ENCODE results near the gene ARPC1B. TPM values are rescaled to one million over a fixed set of nuclear protein-coding genes. Genes with fewer than 3 reads are reported as not detected.

The ARPC1B gene
- total and polyA plus RNA-seq, 2 of the 4 experiments (the other 2 are of a cell fraction): 351 to 488 TPM

GRCh38 chr7:99440195-99440594 is 65.7 kb downstream of the ARPC1B start:
- Histone ChIP-seq H3K79me1 (ENCODE audit: low read depth in 1 of 2, low read length in 2 of 2) (peaks cover 29 to 60% of the 10 kb centered on the region in 2 experiments), H2AK5ac (ENCODE audit: low read depth, low read length) (no peak overlapping the region), H3K4ac (ENCODE audit: low read depth, low read length) (peak overlapping the region; percentile 20; the same call in 1 of the 2 replicates), H3K56ac (ENCODE audit: extremely low read depth, insufficient read depth, low read length) (no peak overlapping the region), H3K14ac (replicated peaks; ENCODE audit: low read depth, low read length) (peak overlapping the region; percentile 34; the same call in 1 of the 2 replicates), H3K36me3 (ENCODE audit: control insufficient read depth, insufficient read depth, low read length) (peaks cover 14% of the 10 kb centered on the region), H4K5ac (ENCODE audit: low read depth, low read length) (no peak overlapping the region), H3K4me3 (ENCODE audit: insufficient read depth, low read depth, low read length) (peak overlapping the region; percentile 85), H3K9ac (ENCODE audit: low read depth, low read length) (peak overlapping the region; percentile 76; the same call in 1 of the 2 replicates), H3K27ac (ENCODE audit: insufficient read depth, low read length) (peak overlapping the region; percentile 47; the same call in 1 of the 2 replicates), H4K8ac (ENCODE audit: low read depth in 2 of 2, low read length in 2 of 2) (peak overlapping the region in 1 of 2 experiments; percentile 10; a peak in 1 of 4 replicates), H4K91ac (ENCODE audit: insufficient read depth, low read depth, low read length) (no peak overlapping the region), H3K9me1 (ENCODE audit: insufficient read depth, low read length) (0 out of 2 replicates have a peak, but pooled peaks cover 10% of the 10 kb centered on the region), H2BK15ac (ENCODE audit: low read depth, low read length) (no peak overlapping the region), H2AK9ac (replicated peaks; ENCODE audit: low read depth, low read length, poor library complexity) (peak overlapping the region; percentile 19), H4K20me1 (ENCODE audit: insufficient read depth, low read length) (peaks cover 16% of the 10 kb centered on the region), H3K23ac (ENCODE audit: low read depth, low read length) (peak overlapping the region; percentile 63; the same call in 1 of the 2 replicates), H3K18ac (ENCODE audit: low read depth, low read length) (no peak overlapping the region), H3K9me3 (ENCODE audit: control insufficient read depth, insufficient read depth, low read length) (no peaks in the 10 kb centered on the region), H3K27me3 (ENCODE audit: control insufficient read depth, insufficient read depth, low read length) (no peaks in the 10 kb centered on the region), H2BK5ac (ENCODE audit: low read depth, low read length, poor library complexity, severe bottlenecking) (peak overlapping the region; percentile 3), H2BK20ac (ENCODE audit: low read depth, low read length) (no peak overlapping the region), H3K4me1 (ENCODE audit: control insufficient read depth, insufficient read depth, low read length) (peaks cover 6% of the 10 kb centered on the region), H3K4me2 (ENCODE audit: low read depth, low read length) (peak overlapping the region; percentile 89), H2BK120ac (ENCODE audit: low read depth, low read length) (no peak overlapping the region), H2AFZ (replicated peaks; ENCODE audit: low read length, poor library complexity) (no peak overlapping the region)
- ATAC-seq (ENCODE audit: low read depth) (no peak), DNase-seq (peak; percentile 18)
- no CpG with 5 or more reads among the region's 9 CpGs for WGBS, 2 experiments (ENCODE audit: extremely low coverage in 2 of 2, insufficient read length in 1 of 2)
- TF ChIP-seq CEBPB (IDR thresholded peaks at IDR 0.05; ENCODE audit: low read depth, low read length) (peak; percentile 81), USF2 (IDR thresholded peaks at IDR 0.05; ENCODE audit: low read depth, low read length) (no peak)
- BruUV-seq (replicated peaks): no TSS peak
- dilution Hi-C loops (cut with HindIII; ENCODE audit: low sequenced_read_pairs, unreplicated experiment): no loop called here
- ChIA-PET CTCF (no interaction called here), POLR2A (ENCODE audit: unreplicated experiment) (no interaction called here)
- in situ Hi-C loops (cut with MboI; ENCODE audit: low sequenced_read_pairs): no loop called here
- intact Hi-C loops (cut with micrococcal nuclease): no loop called here

Other genes starting within 250 kb of the ARPC1B start
- 20.3 and 21.7 TPM in 2 replicates for gene SMURF1, start 230.6 kb upstream of the ARPC1B start, total RNA-seq (2012; rRNA removed)
- 13.3 and 13.4 TPM in 2 replicates for gene SMURF1, start 230.6 kb upstream of the ARPC1B start, polyA plus RNA-seq (2012; rRNA removed)
- gene KPNA7, start 166.6 kb upstream of the ARPC1B start, total RNA-seq (2012; rRNA removed): not detected in 2 replicates
- gene KPNA7, start 166.6 kb upstream of the ARPC1B start, polyA plus RNA-seq (2012; rRNA removed): not detected in 2 replicates
- gene MYH16, start 101.9 kb upstream of the ARPC1B start, total RNA-seq (2012; rRNA removed): 0.18 and 0.28 TPM in 2 replicates
- 0.03 and 0.09 TPM in 2 replicates for gene MYH16, start 101.9 kb upstream of the ARPC1B start, polyA plus RNA-seq (2012; rRNA removed)
- 321 and 327 TPM in 2 replicates for gene ARPC1A, start 48.8 kb upstream of the ARPC1B start, total RNA-seq (2012; rRNA removed)
- gene ARPC1A, start 48.8 kb upstream of the ARPC1B start, polyA plus RNA-seq (2012; rRNA removed): 253 and 260 TPM in 2 replicates
- 40.3 and 124 TPM in 2 replicates for gene PDAP1, start 33.9 kb downstream of the ARPC1B start, total RNA-seq (2012; rRNA removed)
- 123 and 193 TPM in 2 replicates for gene PDAP1, start 33.9 kb downstream of the ARPC1B start, polyA plus RNA-seq (2012; rRNA removed)
- gene BUD31, start 34.2 kb downstream of the ARPC1B start, total RNA-seq (2012; rRNA removed): 72.6 and 111 TPM in 2 replicates
- gene BUD31, start 34.2 kb downstream of the ARPC1B start, polyA plus RNA-seq (2012; rRNA removed): 94.2 and 97.2 TPM in 2 replicates
- 2.2 and 2.8 TPM in 2 replicates for gene PTCD1, start 64.1 kb downstream of the ARPC1B start, total RNA-seq (2012; rRNA removed)
- 4.0 and 4.7 TPM in 2 replicates for gene PTCD1, start 64.1 kb downstream of the ARPC1B start, polyA plus RNA-seq (2012; rRNA removed)
- gene CPSF4, start 64.2 kb downstream of the ARPC1B start, total RNA-seq (2012; rRNA removed): 23.8 and 23.9 TPM in 2 replicates
- 38.5 and 44.9 TPM in 2 replicates for gene CPSF4, start 64.2 kb downstream of the ARPC1B start, polyA plus RNA-seq (2012; rRNA removed)
- gene ATP5MF, start 91.4 kb downstream of the ARPC1B start, total RNA-seq (2012; rRNA removed): 559 and 1,184 TPM in 2 replicates
- 1,472 and 2,029 TPM in 2 replicates for gene ATP5MF, start 91.4 kb downstream of the ARPC1B start, polyA plus RNA-seq (2012; rRNA removed)
- 4.2 and 4.8 TPM in 2 replicates for gene ZNF789, start 98.2 kb downstream of the ARPC1B start, total RNA-seq (2012; rRNA removed)
- gene ZNF789, start 98.2 kb downstream of the ARPC1B start, polyA plus RNA-seq (2012; rRNA removed): 7.4 and 8.9 TPM in 2 replicates
- 22.8 and 24.7 TPM in 2 replicates for gene ZNF394, start 125.6 kb downstream of the ARPC1B start, total RNA-seq (2012; rRNA removed)
- 10.7 and 10.9 TPM in 2 replicates for gene ZNF394, start 125.6 kb downstream of the ARPC1B start, polyA plus RNA-seq (2012; rRNA removed)
- gene ZKSCAN5, start 129.9 kb downstream of the ARPC1B start, total RNA-seq (2012; rRNA removed): 15.8 and 16.3 TPM in 2 replicates
- 5.4 and 5.5 TPM in 2 replicates for gene ZKSCAN5, start 129.9 kb downstream of the ARPC1B start, polyA plus RNA-seq (2012; rRNA removed)
- 5.9 and 10.3 TPM in 2 replicates for gene FAM200A, start 177.4 kb downstream of the ARPC1B start, total RNA-seq (2012; rRNA removed)
- gene FAM200A, start 177.4 kb downstream of the ARPC1B start, polyA plus RNA-seq (2012; rRNA removed): 4.5 and 6.0 TPM in 2 replicates
- 49.6 and 56.4 TPM in 2 replicates for gene ZNF655, start 183.9 kb downstream of the ARPC1B start, total RNA-seq (2012; rRNA removed)
- 47.9 and 54.7 TPM in 2 replicates for gene ZNF655, start 183.9 kb downstream of the ARPC1B start, polyA plus RNA-seq (2012; rRNA removed)
- gene TMEM225B, start 223.5 kb downstream of the ARPC1B start, total RNA-seq (2012; rRNA removed): 0.54 and 0.56 TPM in 2 replicates
- gene TMEM225B, start 223.5 kb downstream of the ARPC1B start, polyA plus RNA-seq (2012; rRNA removed): 0.27 and 0.32 TPM in 2 replicates
- gene ZSCAN25, start 242.2 kb downstream of the ARPC1B start, total RNA-seq (2012; rRNA removed): 9.0 and 9.2 TPM in 2 replicates
- gene ZSCAN25, start 242.2 kb downstream of the ARPC1B start, polyA plus RNA-seq (2012; rRNA removed): 6.2 TPM in 2 replicates